ENCODE measurements around the gene CYP27A1.

DNA sequence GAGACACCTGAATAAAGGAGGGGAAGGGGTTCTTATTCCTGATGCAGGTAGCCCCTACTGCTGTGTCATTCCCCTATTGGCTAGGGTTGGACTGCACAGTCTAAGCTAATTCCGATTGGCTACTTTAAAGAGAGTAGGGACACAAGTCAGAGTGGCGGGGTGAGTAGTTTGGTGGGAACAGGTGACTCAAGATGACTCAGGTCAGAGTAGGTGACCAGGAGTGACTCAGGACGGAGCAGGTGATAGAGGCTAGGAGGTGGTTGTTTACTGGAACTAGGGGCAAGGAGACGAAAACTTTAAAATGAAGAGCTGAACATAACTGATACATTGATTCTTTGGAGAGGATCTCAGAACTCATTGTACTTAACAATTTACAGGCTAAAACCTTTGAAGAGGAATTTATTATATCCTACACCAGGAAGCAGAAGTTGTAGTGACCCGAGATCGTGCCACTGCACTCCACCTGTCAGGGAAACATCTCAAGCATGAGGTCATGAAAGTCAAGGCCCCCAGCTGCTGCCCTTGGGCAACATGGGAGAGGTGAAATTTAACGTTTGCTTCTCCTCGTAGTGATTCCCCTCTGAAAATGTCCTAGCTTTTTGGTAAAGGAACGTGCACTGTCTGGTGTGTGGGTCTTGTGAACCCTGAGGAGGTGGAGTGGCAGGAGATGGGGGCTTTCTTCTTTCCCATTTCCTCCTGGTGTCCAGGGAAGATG is 4.5 kb upstream of the CYP27A1 start:
- TF ChIP-seq, protein P1, sequence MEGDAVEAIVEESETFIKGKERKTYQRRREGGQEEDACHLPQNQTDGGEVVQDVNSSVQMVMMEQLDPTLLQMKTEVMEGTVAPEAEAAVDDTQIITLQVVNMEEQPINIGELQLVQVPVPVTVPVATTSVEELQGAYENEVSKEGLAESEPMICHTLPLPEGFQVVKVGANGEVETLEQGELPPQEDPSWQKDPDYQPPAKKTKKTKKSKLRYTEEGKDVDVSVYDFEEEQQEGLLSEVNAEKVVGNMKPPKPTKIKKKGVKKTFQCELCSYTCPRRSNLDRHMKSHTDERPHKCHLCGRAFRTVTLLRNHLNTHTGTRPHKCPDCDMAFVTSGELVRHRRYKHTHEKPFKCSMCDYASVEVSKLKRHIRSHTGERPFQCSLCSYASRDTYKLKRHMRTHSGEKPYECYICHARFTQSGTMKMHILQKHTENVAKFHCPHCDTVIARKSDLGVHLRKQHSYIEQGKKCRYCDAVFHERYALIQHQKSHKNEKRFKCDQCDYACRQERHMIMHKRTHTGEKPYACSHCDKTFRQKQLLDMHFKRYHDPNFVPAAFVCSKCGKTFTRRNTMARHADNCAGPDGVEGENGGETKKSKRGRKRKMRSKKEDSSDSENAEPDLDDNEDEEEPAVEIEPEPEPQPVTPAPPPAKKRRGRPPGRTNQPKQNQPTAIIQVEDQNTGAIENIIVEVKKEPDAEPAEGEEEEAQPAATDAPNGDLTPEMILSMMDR (IDR thresholded peaks at IDR 0.05), result no peak
- no peak for TF ChIP-seq POLR2A (IDR thresholded peaks at IDR 0.05)
